ENCODE measurements around the gene DET1.
A peak's percentile ranks its signal among the peaks of the same experiment; 100 is the strongest.
"Not testable (repeated sequence)": the region's sequence is repeated elsewhere in the genome, so short reads cannot be mapped to it uniquely, and the experiment has no call there.

DET1 gene

DNA sequence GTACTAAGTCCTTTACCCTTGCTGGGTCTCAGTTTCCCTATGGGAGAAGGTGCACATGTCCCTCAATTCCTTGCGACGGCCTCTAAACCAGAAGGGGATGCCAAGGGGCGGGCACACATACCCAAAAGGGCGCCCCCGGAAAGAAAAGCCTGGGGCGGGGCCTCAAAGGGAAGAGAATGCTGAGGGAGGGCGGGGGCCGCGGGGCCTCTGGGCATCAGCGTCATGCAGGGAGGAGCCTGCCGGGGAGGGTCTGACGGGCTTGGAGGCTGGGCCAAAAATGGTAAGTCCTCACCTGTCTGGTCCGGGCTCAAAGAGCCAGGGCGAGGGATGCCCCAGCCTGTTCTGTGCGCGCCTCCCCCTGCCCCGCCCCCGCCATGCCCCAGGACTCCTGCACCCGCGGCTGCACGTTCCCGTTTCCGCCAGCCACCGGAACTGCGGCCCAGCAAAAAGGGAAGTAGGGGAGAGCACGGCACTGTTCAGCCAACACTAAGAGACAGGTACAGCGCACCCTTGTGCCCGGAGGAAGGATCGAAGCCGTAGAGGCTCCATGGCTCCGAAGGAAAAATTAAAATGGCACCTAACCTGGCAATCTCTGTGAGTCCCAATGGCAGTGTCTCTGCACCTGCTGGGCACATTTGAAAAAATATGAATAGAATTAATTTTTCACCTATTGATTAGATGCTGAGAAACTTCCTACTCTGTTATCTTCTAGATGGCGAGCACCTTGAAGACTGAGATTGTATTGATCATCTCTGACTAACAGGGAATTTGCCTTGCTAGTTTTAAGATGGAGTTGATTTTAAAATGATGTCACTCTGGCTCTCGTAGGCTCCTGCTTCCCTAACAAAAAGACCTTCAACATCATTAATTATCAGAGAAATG lies at the start of gene DET1:
Gene DET1, minus strand, starts transcription at position 434 of the 882 bp plus-strand sequence. CDS start 14,976 bp downstream, outside the sequence.
- peak; percentile 97 for DNase-seq

DNA sequence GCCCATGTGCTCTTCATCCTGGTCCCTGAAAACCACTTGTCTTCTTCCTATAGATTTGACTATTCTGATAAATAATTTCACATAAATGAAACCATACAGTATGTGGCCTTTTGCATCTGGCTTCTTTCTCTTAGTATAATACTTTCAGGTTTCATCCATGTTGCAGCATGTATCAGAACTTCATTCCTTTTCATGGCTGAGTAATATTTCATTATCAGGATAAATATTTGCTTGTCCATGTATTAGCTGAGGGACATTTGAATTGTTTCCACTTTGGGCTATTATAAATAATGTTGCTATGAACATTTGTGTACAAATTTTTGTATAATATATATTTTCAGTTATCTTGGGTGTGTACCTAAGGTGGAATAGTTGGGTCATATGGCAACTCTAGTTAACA lies 44.9 kb upstream of the DET1 start:
- no peak for DNase-seq

DNA sequence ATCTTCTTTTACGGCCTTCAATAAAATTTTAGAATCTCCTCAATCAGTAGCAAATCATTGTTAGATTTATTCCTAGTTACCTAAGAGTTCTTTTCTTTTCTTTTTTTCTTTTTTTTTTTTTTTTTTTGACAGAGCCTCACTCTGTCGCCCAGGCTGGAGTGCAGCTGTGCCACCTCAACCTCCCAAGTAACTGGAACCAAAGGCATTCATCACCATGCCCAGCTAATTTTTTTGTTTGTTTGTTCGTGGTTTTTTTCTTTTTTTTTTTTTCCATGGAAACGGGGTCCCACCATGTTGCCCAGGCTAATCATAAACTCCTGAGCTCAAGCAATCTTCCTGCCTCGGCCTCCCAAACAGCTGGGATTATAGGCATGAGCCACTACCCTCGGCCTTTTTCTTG lies 44.3 kb upstream of the DET1 start:
- no peak for DNase-seq

DNA sequence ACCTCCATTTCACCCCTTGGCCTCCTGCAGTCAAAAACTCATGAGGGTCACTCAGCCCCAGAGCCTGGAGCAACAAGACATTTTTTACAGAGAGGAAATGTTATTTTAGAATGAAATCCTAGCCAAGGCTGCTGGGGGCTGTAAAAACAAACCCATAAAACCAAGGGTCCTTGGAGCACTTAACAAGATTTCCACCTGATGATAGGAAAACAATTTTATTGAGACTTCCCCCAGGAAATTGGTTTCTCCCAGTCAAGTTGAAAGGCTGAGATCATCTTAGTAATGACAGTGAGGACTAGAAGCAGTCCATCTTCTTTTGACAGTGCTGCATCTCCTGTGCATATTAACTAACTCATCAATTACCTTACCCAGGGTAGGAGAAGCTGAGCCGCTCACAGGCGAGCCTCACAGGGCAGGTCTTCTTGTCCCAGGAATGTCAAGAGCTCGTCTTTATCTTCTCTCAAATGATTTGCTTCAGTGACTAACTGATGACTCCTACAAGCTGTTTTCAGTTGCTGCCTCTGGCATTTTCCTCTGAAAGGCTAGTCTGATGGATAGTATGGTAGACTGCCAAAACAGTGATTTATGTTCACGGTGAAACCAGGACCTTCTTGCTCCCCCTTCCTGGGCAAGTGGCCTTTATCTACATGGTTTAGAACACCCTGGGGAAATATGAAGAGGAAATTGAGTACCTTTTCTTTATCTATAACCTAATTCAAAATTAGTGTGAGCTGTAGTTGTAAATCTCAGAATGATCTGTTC lies 40.1 kb upstream of the DET1 start:
- DNase-seq, result no peak

DNA sequence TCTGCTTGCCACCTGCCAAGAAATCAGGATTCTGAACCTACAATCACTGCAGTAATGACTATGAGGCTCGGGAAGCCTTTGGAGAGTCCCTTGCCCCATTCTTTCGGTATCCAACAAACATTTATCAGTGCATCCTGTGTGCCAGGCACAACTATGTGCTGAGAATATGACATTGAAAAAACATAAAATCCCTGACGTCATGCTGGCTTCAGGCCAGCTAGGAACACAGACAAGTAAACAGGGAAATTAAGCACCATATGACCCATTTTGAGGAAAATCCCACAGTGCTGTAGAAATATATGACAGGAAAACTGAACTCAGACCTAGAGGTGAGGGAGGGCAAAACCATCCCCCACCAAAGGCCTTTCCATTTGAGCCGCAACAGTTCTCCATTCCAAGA lies 34.1 kb upstream of the DET1 start:
- no peak for DNase-seq

DNA sequence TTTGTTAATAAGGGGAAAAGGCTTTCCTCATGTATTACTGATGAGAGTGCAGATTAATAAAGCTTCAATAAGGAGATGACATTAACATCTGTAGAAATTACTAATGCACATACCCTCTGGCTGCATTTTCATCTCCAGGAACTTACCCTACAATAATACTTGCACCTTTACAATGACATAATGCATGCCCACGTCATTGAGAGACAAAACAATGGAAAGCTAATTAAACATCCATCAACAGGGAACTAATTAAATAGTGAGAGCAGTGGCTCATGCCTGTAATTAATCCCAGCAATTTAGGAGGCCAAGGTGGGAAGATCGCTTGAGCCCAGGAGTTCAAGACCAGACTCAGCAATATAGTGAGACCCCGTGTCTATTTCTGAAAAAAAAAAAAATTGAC lies 32.8 kb upstream of the DET1 start:
- DNase-seq, result no peak

DNA sequence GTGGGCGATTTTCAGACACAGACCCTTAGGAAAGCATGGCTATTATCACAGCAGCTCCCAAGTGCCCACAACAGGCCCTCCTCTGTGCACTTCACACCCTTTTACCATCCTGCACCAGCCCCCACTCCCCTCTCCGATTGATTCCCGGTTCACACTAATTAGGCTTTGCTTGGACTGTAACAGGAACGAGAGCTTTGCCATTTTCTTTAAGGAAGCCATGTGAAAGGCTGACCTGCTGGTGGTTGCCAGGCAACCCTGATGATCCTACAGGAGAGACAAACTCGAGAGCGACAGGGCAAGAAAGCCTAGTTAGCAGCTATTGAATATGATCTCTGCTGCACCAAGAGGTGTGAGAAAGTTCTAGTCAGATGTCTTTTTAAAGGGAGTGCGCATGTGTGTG lies 28.2 kb upstream of the DET1 start:
- no peak for DNase-seq

DNA sequence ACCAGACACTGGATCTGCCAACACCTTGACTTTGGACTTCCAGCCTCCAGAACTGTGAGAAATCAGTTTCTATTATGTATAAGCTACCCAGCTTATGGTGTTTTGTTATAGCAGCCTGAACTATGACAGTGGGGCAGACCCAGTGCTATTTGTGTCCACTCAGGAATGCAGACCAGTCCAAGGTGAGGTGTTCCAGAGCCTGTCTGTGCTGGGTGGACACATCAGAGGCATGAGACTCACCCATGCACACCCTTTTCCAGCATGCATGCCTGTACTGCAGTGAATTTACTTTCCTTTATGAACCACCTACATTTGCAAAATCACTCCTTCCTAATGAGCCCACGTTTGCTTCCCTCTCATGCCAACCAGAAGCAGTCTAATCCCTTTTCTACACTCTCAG lies 27.6 kb upstream of the DET1 start:
- DNase-seq, result no peak

DNA sequence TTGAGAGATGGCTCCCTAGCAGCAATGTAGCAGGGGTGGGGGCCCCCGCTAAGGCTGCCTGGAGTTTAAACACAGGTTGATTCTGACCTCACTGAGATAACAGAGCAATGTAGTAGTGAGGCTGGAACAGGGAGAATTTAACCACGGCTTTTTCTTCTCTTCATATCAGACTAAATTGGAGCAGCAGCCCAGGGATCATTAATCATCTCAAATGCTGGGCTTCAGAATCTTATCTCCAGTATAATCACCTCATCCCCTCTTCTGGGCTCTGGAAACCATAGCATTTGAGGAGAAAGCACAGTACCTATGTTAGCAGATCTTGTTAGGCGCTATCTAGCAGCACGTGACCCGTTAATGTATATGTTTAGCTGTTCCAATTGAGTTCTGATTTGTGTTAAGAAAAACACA lies 25.4 kb upstream of the DET1 start:
- DNase-seq, result no peak

DNA sequence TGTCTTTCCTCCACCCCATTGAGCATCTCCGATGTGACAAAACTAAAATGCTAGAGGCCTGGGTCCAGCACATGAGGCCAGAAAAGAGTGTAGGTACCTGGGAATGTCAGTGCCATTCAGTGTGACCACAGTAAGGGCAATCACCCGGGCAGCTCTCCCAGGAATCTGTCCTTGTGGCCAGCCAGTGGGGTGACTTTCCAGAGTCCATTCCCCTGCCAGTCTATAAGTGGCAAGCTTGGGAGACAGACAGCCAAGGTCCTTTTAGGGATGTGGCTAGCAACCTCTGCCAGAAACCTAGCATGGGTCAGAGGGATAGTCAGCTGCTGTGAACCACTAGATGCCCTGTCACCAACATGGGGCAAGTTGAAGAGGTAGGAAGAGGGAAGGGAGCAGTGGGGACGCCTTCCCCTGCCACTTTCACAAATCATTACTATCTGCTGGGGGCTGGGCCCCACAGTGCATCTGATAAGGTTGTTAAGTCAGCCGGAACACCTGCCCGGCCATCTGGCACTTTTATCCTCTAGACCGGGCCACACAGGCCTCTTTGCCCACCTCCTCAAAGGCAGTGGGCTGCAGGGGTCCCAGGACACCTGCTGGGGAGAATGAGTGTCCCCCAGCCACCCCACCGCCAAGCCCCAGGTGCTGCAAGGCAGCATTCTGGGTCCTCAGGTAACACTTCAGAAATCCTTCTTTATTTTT lies 24.8 kb upstream of the DET1 start:
- no peak for DNase-seq

DNA sequence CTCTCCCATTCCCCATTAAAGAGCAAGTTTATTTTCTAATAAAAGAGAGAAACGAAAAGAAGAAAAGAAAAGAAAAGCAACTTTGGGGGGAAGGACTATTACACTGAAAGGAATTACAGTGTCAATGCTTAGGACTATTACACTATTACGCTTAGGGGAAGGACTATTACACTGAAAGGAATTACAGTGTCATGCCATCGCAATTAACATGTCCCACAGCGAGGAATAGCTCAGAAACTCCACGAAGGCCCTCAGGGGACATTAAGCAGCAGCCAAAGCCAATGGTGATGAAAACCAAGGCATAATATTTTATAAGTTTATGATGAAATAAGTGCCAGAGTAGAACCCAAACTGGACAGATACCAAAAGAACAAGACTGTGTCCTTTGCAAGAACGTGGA lies 22.1 kb upstream of the DET1 start:
- DNase-seq, result no peak

DNA sequence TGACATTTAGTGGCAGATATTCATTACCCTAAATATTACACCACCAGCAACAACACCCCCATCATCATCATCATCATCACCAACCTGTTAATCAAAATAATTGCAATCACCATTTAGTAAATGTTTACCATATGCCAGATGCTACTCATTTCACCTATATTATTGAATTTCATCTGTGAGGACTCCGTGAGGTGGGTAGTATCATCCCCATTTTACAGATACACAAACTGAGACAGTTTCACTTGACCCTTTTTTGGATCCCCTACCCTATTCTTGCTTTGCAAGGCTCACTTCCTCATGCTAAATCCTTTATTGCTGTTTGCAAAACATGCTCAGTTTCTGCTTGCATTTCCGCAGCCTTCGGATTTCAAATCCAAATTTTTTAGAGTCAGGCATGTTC lies 18.3 kb upstream of the DET1 start:
- DNase-seq, result no peak

DNA sequence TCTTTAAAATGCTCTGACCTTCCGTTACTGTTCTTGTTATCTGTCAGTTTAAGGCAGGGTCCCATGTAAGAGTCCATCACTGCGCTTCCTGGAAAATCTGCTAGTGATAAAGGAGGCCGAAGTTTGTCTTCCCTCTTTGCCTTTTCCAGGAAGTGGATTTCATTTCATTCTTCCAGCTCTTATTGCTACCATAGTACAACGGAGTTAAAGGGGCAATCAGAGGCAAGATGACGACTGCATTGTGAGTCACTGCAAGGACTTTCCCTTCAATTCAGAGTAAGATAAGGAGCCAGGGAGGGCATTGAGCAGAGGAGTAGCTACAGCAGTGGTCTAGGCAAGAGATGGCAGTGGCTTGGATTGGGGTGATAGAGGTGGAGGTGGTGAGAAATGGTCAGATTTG lies 17.2 kb upstream of the DET1 start:
- no peak for DNase-seq

DNA sequence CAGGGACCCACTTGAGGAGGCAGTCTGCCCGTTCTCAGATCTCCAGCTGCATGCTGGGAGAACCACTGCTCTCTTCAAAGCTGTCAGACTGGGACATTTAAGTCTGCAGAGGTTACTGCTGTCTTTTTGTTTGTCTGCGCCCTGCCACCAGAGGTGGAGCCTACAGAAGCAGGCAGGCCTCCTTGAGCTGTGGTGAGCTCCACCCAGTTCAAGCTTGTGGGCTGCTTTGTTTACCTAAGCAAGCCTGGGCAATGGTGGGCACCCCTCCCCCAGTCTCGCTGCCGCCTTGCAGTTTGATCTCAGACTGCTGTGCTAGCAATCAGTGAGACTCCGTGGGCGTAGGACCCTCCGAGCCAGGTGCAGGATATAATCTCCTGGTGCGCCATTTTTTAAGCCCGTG lies 13.1 kb upstream of the DET1 start:
- DNase-seq, result not testable (repeated sequence)

DNA sequence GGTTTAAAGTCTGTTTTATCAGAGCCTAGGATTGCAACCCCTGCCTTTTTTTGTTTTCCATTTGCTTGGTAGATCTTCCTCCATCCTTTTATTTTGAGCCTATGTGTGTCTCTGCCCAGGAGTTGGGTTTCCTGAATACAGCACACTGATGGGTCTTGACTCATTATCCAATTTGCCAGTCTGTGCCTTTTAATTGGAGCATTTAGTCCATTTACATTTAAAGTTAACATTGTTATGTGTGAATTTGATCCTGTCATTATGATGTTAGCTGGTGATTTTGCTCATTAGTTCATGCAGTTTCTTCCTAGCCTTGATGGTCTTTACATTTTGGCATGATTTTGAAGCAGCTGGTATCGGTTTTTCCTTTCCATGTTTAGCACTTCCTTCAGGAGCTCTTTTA lies 11.5 kb upstream of the DET1 start:
- DNase-seq, result not testable (repeated sequence)

DNA sequence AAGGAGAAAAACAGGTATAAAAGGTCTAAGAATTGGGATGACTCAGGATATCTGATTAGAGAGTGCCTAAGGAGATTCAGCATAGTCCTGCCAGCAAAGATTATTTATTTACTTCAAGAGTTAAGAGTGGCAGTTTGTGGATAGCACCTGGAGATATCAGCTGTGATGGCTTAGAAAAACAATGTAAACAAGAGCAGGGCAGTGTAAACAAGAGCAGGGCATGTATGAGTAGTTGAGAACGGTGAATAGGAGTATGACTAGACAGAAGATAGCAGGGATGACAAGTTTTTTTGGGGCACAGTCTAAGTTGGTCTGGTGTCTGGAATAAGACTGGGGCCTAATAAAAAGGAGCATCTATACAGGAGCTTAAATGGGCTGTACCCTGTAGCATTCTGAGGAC lies 1.5 kb upstream of the DET1 start:
- not testable (repeated sequence) for DNase-seq

DNA sequence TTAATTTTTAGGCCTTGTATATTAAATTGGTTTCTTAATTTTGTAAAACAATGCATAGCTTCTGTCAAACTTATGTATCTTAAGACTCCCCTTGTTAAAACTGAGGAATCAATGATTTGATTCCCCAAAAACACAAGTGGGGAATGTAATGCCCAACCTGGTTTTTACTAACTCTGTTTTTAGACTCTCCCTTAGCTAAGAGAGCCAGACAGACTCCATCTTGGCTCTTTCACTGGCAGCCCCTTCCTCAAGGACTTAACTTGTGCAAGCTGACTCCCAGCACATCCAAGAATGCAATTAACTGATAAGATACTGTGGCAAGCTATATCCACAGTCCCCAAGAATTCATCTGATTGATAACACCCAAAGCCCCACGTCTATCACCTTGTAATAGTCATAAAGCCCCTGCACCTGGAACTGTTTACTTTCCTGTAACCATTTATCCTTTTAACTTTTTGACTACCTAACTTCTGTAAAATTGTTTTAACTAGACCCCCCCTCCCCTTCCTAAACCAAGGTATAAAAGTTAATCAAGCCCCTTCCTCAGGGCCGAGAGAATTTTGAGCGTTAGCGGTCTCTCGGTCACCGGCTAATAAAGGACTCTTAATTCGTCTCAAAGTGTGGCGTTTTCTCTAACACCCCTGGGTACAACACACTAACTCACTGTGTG lies 768 bp downstream of the DET1 start:
- DNase-seq, result not testable (repeated sequence)

DNA sequence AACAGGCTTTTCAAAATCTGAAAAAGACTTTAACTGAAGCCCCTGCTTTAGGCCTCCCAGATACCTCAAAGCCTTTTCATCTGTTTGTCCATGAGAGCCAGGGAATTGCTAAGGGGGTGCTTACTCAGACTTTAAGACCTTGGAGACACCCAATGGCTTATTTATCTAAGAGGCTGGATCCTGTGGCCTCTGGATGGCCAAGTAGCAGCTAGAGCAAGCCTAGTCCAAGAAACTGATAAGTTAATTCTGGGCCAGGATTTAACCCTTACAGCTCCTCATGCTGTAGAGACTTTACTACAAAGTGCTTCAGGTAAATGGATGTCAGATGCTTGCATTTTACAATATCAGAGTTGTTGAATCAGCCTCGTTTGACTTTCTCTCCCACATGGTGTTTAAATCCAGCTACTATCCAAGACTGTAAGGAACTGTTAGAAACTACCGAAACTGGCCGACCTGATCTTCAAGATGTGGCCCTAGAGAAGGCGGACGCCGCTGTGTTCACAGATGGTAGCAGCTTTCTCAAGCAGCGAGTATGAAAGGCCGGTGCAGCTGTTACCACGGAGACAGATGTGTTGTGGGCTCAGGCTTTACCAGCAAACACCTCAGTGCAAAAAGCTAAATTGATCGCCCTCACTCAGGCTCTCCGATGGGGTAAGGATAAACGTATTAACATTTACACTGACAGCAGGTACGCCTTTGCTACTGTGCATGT lies 3.3 kb downstream of the DET1 start:
- no peak for DNase-seq

DNA sequence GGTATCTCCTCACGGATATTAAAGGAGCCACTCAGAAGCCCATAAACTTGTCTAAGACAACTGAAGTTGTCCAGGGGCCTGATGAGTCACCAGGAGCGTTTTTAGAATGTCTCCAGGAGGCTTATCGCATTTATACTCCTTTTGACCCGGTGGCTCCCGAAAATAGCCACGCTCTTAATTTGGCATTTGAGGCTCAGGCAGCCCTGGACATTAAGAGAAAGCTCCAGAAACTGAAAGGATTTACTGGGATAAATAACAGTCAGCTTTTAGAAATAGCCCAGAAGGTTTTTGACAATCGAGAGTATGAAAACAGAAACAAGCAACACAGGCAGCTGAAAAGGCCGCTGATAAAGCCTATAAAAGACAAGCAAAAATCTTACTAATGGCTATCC lies 4.1 kb downstream of the DET1 start:
- no peak for DNase-seq

DNA sequence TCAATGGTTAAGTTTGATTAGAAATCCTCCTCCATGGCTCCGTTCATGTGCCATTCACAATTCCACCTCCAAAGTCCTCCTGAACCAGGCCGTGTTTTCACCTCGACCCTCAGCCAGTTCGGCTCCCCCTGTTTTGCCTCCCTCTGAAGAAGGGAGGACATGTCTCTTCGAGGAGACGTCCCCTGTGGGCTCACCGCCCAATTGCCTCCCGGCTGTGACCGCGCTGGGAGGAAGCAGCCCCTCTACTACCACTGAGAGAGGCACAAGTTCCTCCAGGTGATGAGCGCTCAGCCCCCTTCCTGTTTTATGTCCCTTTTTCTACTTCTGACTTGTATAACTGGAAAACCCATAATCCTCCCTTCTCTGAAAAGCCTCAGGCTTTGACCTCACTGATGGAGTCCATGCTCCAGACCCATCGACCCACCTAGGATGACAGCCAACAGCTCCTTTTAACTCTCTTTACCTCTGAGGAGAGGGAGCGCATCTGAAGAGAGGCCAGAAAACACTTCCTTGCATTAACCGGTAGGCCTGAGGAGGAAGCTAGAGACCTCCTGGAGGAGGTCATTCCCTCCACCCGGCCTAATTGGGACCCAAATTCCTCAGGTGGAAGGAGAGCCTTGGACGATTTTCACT lies 4.7 kb downstream of the DET1 start:
- DNase-seq, result no peak

DNA sequence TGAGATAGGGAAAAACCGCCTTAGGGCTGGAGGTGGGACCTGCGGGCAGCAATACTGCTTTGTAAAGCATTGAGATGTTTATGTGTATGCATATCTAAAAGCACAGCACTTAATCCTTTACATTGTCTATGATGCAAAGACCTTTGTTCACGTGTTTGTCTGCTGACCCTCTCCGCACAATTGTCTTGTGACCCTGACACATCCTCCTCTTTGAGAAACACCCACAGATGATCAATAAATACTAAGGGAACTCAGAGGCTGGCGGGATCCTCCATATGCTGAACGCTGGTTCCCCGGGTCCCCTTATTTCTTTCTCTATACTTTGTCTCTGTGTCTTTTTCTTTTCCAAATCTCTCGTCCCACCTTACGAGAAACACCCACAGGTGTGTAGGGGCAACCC lies 5.4 kb downstream of the DET1 start:
- not testable (repeated sequence) for DNase-seq

DNA sequence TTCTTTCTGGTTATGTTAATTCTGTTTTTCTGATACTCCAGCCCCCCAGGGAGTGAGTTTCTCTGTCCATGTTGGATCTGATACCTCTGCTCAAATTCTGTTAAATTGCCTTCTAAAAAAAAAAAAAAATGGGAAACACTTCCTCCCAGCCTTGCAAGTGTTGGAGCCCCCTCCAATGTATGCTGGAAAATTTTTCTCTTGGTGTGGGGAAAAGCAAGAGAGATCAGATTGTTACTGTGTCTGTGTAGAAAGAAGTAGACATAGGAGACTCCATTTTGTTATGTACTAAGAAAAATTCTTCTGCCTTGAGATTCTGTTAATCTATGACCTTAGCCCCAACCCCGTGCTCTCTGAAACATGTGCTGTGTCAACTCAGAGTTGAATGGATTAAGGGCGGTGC lies 6.1 kb downstream of the DET1 start:
- DNase-seq, result not testable (repeated sequence)
